K562 (cell line): ENCODE results near the gene S100A2.

Source experiments
- CTCF ChIP-seq, 3 experiments: IDR thresholded peaks in 2 of 3; conservative IDR thresholded peaks in 1 of 3; 2 replicates each; pipeline ENCODE4 v1.5.1; 2011 to 2012; ENCODE audit warnings: low read length in 3 of 3, mild to moderate bottlenecking in 3 of 3, control low read depth in 2 of 3, improper control_type of control experiment in 1 of 3, inconsistent platforms in 1 of 3, low read depth in 1 of 3, mixed read lengths in 1 of 3, moderate library complexity in 1 of 3; ENCODE audit not compliant: insufficient read depth in 2 of 3
- E2F5 ChIP-seq: sonication (generic); formaldehyde crosslinking; IDR thresholded peaks from 2 replicates; pipeline ENCODE4 v1.8.0; 2022; ENCODE audit warnings: mild to moderate bottlenecking, missing genetic modification reagents
- EZH2 ChIP-seq: IDR thresholded peaks from 2 replicates; pipeline ENCODE4 v1.6.1; 2012; ENCODE audit warnings: low read depth, mild to moderate bottlenecking, inconsistent platforms, low read length, borderline replicate concordance
- FOSL1 ChIP-seq: fragments of 200-800 bp; sonication (Bioruptor generic); conservative IDR thresholded peaks from 2 replicates; pipeline ENCODE4 v1.6.1; 2016; ENCODE audit warnings: missing genetic modification characterization, missing compliant biosample characterization
- FOXK1 ChIP-seq: sonication (generic); formaldehyde crosslinking; IDR thresholded peaks from 2 replicates; pipeline ENCODE4 v1.8.0; 2022; ENCODE audit warnings: missing genetic modification reagents, mild to moderate bottlenecking, borderline replicate concordance
- POLR2AphosphoS5 ChIP-seq: IDR thresholded peaks from 2 replicates; pipeline ENCODE4 v1.6.1; 2011; ENCODE audit warnings: mild to moderate bottlenecking, low read depth, low read length, moderate library complexity; ENCODE audit not compliant: control insufficient read depth, insufficient read depth
- REST ChIP-seq, 2 experiments: fragments of 450-650 bp; formaldehyde crosslinking in 1 of 2; IDR thresholded peaks; 2 replicates each; pipeline versions ENCODE4 v1.4.0 to v1.6.1; 2014 to 2020; ENCODE audit warnings: mild to moderate bottlenecking in 2 of 2, borderline replicate concordance in 1 of 2, low read depth in 1 of 2
- TAF1 ChIP-seq: IDR thresholded peaks from 2 replicates; pipeline ENCODE4 v1.6.1; 2011; ENCODE audit warnings: mild to moderate bottlenecking, low read length, moderate library complexity; ENCODE audit not compliant: insufficient read depth, control insufficient read depth, severe bottlenecking; ENCODE audit errors: extremely low read depth
- ZNF146 ChIP-seq: IDR thresholded peaks from one replicate; pipeline ENCODE4 v1.6.1; 2018; ENCODE audit warnings: missing compliant biosample characterization; ENCODE audit not compliant: unreplicated experiment

GRCh38 chr1:153553096-153553495 lies 12.5 kb downstream of the S100A2 start:
- TF ChIP-seq TAF1 = no peak
- no peak for TF ChIP-seq ZNF146 (CRISPR knock-in tag)
- TF ChIP-seq E2F5 (CRISPR knock-in tag) = no peak
- no peak for TF ChIP-seq POLR2AphosphoS5
- TF ChIP-seq EZH2 = no peak
- TF ChIP-seq FOXK1 (CRISPR knock-in tag) = no peak
- no peak for TF ChIP-seq CTCF (IDR thresholded peaks at IDR 0.05 in 2 of 3, conservative IDR thresholded peaks at IDR 0.05 in 1 of 3; ENCODE audit: insufficient read depth in 2 of 3, low read depth in 1 of 3, low read length in 3 of 3)
- no peak for TF ChIP-seq FOSL1 (tag)
- no peak for TF ChIP-seq REST (IDR thresholded peaks at IDR 0.05; ENCODE audit: borderline replicate concordance)
- TF ChIP-seq REST (CRISPR knock-in tag; IDR thresholded peaks at IDR 0.05; ENCODE audit: low read depth) = no peak
